ENCODE measurements around the gene GMDS. TPM values are rescaled to one million over a fixed set of nuclear protein-coding genes. Genes with fewer than 3 reads are reported as not detected.

The GMDS gene
- total RNA-seq, 1 experiment from 2014 or later, result 5.4 TPM

DNA sequence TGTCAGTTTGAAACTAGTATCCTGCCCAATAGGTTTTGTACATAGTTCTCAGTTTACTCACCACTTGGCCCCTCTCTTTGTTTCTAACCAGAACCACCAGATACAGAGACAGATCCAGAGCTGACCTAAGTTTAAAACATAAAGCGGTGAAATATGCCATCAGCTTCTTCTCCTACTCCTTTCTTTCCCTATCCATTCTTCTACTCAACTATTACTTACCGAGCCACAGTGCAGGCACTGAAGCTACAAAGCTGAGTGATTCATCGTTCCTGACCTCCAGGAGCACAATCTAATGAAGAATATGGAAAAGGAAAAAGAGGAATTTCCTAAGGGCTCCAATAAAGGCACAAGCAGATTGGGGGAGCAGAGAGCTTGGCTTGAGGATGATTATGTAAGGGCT is 349.7 kb downstream of the GMDS start:
- no peak for DNase-seq (ENCODE audit: low spot score)

DNA sequence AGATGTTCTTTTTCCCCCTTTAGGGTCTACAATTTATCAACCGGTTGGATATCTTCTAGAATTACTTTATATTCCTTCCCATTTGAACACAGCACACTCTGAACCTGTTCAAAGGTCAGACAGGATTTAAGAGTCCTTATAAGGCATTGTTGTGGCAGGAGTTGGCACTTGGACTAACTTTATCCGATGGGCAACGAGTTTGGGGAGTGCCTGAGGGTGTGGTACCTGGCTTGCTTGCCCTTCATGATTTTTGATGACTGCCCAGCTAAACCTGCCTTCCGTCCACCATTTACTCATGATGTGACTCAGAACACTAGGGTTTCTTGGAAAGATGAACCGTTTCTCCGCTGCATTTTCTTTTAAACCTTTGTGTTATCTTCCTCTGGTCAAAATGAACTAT is 350.5 kb downstream of the GMDS start:
- peak; percentile 32 for DNase-seq (ENCODE audit: low spot score)

DNA sequence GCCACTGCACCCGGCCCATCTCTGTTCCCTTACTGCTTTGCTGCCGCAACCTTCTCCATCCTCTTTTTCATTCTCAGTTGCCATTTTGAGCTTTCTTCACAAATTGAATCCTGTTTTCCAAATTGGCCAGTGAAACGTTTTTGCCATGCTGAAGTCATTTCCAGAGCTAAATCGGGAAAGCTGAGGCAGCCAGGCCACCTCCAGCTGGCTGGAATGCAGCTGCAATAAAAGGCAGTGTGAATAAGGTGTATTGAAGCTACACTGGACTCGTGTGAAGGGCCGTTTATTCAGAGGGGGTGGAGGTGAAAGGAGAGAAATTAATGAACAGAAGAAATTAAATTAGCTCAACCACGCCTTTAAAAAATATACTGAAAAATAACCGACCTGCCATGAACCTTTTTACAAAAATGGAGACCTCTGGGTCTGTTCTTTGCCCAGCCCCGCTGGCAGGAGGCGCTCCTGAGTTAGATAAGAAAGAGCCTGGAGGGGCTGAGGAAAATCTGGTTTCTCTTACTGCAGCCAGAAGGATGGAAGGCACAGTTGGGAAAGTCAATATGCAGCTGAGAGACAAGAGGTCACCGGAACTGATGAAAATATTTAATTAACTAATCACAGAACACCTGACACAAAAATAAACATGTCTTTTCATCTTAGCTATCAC is 351.8 kb downstream of the GMDS start:
- no peak for DNase-seq (ENCODE audit: low spot score)

DNA sequence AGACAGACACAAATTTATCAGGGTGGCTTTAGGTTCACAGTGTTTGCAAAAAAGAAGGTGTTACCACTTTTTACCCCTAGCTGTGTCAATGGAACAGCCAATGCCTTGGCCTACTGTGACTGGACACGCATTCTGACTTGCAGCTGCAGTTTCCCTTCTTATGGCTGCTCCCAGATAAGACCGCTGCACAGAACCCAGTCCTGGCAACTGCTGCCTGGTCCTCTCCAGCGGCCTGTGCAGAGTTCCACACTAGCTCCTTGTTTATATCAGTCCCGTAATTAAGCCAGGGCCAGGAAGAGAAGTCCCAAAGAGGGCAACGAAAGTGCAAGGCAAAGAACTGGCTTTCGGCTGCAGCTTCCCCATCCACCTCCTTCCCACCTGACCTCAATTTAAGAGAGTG is 352.7 kb downstream of the GMDS start:
- DNase-seq (ENCODE audit: low spot score), result no peak

DNA sequence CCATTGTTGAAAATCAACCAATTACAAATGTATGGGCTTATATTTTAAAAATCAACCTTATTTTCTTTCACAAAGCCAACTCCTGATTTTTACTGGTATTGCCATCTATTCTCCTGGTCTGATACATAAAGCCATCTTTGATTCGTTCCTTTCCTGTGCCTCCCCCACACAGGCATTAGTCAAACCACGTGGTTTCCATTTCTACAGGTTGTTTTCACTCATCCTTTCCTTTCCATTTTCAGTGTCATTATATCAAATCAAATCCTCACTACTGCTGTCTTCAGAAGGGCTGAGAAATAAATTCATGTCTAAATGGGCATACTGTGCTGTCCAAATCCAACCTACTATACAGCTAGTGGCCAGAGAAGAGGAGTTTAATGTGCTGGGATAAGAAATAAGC is 354.4 kb downstream of the GMDS start:
- DNase-seq (ENCODE audit: low spot score), result no peak

DNA sequence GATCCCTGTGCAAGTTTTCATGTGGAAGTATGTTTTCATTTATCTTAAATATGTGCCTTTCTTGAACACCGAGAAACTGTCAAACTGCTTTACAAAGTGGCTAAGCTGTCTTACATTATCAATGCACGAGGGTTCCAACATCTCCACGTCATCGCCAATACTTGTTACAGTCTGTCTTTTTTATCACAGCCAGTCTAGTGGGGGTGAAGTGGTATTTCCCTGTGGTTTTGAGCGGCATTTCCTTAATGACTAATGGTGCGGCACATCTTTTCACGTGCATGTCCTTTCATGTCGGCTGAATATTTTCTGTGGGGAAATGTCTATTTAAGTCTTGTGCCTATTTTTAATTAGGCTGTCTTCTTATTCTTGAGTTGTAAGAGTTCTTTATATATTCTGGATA is 355.3 kb downstream of the GMDS start:
- peak; percentile 26 for DNase-seq (ENCODE audit: low spot score)

DNA sequence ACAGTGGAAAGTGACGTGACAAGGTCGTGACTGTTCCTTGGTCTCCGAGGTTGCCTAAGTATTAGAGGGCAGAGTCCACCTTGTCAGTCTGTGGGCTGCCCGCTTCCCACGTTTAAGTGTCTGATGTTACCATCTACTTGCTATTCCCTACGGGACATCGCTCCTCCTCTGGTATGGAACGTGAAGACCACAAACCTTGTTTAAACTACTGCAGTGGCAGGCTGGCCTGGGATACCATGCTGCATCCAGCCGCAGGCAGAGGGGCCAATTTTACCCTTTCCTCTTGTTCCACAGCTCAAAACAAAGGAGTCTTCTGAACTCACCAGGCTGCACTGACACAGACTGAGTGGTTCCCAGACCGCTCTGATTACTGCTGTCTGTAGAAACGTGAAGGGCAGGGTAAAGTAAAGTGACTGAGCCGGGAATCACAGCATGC is 359.8 kb downstream of the GMDS start:
- DNase-seq (ENCODE audit: low spot score), result no peak

DNA sequence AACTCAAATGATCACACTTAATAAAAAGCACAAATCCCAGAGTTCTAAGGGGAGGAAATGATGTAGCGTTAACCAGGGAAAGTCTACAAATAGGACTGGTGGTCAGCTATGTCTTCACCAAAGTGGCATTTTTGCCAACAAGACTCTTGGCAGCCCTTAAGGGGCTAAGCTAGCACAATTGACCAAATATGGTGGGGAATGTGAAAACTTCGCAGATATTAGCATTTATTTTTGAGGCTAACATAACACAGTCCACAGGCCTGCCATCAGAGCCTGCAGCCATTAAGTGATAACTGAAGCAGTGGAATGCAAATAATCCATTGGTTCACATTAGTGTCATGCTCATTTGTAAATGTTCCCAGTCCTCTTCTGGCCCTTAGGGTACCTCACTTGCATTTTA is 361.1 kb downstream of the GMDS start:
- no peak for DNase-seq (ENCODE audit: low spot score)

DNA sequence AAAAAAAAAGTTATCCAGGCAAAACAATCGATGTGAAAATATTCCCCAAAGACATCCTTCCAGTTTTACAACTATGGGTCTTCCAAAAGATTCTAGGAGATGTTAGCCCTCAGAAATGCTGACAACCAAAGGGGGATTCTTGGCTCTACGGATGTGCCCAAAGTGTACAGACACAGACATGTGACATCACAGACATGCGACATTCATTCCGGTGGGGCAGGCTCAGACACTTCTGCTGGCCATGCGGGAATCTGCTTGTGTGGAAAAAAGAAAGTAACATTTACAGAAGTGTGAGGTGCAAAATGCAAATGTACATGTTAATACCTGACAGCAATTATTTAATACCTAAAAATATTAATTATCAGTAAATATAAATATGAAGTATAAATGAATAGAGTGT is 367.1 kb downstream of the GMDS start:
- DNase-seq (ENCODE audit: low spot score), result no peak

DNA sequence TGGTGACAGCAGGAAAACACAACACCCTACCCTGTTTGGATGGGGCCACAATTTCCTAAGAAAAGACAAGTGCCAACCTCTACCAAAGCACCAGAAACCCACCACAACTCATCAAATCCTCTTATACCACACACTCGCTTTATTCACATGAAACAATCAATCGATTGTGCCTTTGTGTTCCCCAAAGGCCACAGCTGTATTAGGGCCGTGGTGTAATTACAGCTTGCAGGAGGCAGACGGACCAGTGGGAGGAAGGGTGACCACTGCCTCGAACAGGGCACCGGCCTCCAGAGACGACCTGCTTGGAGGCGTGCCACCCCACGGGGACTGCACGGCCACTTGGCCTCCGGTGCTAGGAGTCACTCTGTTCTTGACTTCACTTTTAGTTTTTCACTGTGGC is 371.6 kb downstream of the GMDS start:
- DNase-seq (ENCODE audit: low spot score), result no peak

DNA sequence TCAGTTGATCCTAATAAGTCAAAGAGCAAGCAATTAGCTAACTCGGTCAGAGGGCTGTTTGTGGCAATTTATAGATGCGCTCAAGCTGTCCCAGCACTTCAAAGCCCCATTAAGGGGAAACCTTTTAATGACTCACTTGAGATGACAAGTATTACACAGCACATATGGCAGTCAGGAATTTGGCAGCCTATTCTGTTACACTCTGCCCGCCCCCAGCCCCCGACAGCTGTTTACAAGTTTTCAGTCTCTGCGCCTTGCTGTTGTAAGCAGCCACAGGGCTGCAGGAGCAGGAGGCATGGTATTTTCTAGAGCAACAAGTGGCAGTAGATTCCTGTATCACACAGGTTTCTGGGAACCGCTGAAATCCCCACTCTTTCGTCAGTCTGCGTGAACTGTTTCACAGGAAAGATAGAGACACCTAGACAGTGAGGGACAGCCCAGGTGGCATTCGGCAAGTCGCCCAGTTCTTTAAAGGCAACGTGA is 372.7 kb downstream of the GMDS start:
- DNase-seq (ENCODE audit: low spot score), result peak; percentile 66

DNA sequence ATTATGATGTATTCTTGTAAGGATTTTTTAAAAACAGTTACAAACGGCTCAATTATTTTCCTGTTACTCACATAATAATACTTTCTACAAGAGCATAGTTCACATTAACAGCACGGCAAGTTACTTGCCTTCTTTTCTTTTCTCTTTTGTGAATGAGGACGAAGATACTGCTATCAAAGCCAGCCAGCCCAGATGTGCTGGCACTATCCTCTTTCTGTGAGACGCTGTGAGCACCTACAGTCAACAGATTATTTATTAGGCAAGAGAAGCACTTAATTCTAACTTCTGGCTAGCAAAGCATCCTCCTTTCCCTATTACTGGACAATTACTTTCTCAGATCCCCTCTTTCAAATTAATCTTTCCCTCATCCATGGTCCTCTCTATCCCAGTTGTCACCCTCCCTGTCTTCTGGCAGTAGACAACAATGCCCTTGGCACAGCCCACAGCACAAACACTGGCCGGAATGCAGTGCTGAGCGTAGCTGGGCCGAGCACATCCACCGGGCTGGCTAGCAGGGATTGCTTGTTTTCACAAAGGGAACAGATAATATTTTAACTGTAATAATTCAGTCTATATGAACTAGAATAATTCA is 373.6 kb downstream of the GMDS start:
- no peak for DNase-seq (ENCODE audit: low spot score)

DNA sequence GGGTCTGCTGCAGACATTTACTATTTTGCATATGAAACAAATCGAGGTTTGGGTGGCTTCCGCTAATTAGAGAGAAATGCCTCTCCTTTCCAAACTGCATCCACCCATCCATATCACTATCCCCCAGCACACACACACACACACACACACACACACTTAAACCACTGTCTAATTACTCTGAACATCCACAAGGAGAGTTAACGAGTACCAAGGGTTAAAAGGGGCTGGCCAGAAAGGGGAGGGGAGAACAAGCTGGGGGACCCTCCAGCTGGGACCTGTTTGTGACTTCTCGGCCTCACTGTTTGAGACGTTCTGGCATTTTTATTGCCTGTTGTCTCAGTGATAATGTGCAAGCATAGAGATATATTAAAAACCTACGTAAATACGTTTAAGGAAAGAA is 374.5 kb downstream of the GMDS start:
- no peak for DNase-seq (ENCODE audit: low spot score)

DNA sequence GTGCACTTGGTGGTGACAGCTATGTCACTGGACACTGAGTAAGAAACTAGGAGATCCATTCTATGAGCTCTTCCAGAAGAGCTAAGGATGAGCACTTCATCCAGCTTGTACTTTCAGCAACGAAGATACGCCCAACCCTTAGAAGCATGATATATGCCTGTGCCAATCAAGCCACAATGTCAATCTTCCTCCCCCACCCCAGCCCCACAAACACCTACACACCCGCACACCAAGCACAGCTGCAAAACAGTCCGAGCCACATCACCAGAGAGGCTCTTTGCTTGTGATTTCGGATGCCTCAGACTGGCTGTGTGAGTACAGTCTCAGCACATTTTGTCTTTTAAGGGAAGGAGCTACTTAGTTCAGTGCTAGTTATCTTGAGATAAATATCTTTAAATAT is 375.2 kb downstream of the GMDS start:
- no peak for DNase-seq (ENCODE audit: low spot score)

DNA sequence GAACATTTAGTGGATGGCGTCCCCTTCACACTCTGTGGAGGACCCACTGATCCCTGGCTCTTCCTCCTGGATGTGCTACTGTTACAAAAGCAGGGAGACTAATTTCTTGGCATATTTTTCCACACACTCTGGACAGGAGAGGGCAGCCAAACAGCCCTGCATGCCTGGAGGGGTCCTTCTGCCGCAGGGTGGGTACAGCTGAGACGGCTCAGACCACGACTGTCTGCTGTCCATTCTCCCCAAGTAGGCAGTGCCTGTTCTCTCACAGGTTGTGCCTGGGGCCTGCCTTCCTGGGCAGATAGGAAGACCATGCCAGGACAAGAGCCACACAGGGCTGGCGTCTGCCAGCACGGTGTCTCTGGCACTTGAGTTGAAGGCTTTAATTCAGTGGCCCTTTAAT is 375.6 kb downstream of the GMDS start:
- DNase-seq (ENCODE audit: low spot score), result no peak

DNA sequence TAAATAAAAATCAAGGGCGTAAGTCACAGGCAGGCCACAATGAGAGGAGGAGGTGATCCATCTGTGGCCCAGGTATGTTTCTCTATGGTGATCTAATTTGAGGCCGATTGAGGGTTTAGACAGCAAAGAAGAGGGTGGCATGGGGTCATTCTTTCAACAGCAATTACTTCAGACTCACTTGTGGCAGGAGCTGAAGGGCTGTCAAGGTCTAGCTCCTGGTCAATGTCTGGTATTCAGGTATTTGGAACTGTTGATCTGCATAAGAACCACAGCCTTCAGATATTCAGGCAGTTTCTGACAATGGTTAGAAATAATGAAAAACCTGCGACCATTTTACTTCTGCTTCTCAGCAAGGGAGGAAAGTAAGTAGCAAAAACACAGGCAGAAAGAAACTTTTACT is 376.1 kb downstream of the GMDS start:
- no peak for DNase-seq (ENCODE audit: low spot score)

DNA sequence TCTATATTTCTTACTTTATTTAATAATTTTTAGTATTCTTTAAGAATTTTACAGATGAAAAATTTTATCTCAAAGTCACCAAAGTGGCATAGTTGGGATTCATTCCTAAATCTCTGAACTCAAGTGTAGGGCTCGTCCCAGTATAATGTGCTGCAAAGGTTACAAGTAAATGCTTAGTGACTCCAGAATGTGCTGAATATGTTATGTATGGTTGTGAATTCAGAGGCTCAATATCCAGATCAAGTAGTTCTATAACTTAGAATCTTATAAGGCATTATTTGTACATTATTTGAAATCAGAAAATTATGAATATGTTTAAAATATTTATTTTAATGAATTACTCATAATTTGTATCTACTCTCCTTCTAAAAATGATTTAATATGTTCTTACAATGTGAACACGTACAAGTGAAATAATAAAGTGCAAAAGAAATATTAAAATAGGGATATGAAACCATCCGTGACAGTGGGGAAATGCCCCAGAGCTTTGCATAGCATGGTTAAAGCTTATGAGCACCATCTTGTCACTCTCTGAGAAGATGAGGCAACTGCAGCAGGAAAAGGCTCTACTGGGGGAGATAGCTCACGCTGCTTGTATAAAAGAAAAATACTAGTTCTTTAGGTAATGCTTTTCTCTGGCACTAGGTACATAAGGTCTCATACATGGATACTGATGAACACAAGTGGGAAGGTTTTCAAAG is 376.7 kb downstream of the GMDS start:
- no peak for DNase-seq (ENCODE audit: low spot score)

DNA sequence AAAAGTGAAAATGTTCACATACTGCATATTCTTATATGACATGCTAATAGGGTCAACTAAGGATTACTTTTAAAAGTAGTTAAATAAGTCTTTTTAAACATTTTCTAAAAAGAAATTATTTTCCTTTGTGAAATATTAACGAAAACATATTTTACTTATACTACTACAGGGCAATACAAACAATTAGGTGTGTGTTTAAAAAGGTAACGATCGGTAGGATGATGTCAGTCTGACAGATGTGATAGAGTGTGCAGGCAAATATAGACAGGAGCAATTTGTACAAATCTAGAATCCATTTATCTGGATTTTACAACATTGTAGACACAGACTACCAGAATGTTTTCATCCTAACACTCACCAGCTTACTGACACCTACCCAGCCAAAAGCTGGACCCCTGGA is 378.2 kb downstream of the GMDS start:
- DNase-seq (ENCODE audit: low spot score), result no peak

DNA sequence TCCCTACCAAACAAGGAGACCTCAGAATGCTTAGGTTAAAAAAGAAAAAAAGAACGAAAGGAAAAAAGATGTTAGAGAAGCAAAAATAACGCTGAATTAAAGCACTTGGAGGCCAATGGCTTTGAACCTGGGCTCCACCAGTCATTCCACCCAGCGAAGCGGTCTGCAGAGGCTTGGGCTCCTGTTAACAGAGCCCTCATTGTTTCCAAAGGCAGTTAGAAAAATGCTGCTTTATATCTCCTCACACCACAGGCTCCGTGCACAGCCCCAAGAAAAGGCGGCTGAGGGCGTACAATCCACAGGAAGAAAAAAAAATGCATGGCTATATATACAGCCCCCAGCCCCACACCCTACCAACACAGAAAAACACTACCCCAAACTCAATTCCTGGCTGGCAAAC is 379.8 kb downstream of the GMDS start:
- DNase-seq (ENCODE audit: low spot score), result no peak

DNA sequence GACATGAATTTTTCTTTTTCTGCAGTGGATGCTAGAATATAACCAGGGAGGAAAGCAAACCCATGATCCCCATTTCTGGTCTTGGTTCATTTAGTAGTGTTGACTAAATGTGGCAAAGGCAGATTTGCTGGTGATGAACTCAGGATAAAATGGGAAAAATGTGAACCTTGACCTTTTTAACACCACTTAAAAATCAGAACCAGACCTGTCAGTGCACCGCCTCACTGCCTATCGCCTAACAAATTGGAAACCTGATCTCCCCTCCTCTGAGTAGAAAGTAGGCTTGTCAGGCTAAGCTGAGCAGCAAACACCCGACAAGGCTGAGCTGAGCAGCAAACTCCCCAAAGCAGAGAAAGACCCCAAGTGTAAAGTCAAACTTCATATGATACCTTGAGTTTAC is 380.9 kb downstream of the GMDS start:
- no peak for DNase-seq (ENCODE audit: low spot score)

DNA sequence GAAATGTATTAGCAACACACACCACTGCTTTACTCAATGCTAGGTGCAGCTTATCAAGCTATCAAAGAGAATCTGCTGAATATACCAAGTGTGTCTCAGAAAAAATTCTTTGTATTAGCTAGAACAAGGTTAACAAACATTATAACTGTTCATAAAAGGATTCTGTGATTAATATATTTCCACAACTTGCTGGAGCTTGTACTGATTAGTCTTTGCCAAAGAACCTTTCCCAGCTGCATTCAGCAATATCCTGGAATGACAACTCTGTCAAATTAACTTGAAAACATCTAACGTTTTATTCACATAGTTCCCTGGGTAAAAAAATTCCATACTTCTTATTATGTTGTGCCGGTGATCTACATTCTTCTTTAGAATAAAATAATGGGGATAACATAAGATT is 383.0 kb downstream of the GMDS start:
- DNase-seq (ENCODE audit: low spot score), result no peak

DNA sequence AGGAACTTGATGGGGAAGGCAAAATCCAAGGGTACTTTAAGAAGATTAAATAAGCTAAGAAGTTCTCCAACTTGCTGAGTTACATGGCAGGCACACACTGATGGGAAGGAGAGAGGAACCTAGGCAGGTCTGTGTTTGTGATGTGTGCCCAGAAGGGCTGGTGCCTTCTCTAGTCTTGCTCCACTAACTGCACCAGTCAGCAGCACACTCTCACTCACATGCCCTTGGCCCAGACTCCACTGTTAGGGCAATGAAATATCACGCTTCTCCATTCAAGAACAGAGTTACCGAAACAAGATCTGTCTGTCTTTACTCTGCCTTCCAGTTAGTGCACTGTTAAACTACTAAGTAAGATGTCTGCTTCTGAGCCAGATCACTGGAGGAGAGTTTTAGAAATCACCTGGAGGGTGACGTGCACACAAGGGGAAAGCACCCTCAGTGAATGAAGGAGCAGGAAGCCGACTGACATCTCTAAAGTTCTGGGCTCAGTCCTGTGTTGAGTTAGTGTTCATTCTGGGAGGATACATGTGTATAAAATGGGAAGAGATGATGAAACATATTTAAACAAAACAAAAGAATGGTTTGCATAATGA is 384.6 kb downstream of the GMDS start:
- DNase-seq (ENCODE audit: low spot score), result no peak

DNA sequence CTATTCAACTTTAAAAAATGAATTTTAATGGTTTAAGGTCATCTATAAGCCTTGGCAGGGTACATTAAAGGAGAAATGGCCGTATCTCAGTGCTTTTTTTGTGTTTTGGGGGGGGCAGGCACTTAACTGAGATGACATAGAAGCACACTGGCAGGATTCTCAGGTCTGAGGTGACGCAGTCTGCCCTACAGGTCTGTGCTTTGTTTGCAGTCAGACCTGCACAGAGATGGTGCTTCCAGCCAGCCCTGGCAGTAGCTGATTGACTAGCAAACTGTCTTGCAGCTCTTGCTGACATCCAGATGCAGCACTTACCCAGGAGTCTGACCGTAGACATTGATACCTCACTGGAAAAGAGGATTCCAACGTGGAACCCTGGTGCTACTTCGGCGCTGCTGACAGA is 386.5 kb downstream of the GMDS start:
- no peak for DNase-seq (ENCODE audit: low spot score)
